CMK (cell line): ENCODE data around the gene SAMD1.

ENCODE experiments used
- DNase-seq: peaks from one replicate; pipeline ENCODE4 v3.0.0-alpha.2; 2010; ENCODE audit warnings: low read depth

Gene SAMD1

GRCh38 chr19:14090509-14091080, at the start of gene SAMD1:
Gene SAMD1 (minus strand): TSS chr19:14090751.
- no peak for DNase-seq

GRCh38 chr19:14139944-14140343, 49.4 kb upstream of the SAMD1 start:
- DNase-seq, result no peak

GRCh38 chr19:14138576-14139265, 48.2 kb upstream of the SAMD1 start:
- DNase-seq, result no peak

GRCh38 chr19:14136509-14137281, 46.1 kb upstream of the SAMD1 start, which contains the start of gene ASF1B:
Gene ASF1B (minus strand): TSS chr19:14136589. CDS start chr19:14136456, 133 bp downstream.
- DNase-seq, result peak; percentile 98

GRCh38 chr19:14135985-14136508, 45.5 kb upstream of the SAMD1 start:
- DNase-seq, result no peak

- no peak for DNase-seq
These were observed 44.8 kb upstream of the SAMD1 start for GRCh38 chr19:14135355-14135754.

- DNase-seq, result no peak
These were observed 37.5 kb upstream of the SAMD1 start for GRCh38 chr19:14127929-14128509.

GRCh38 chr19:14127176-14127575, 36.6 kb upstream of the SAMD1 start:
- no peak for DNase-seq

- DNase-seq, result no peak
These were observed 32.4 kb upstream of the SAMD1 start for GRCh38 chr19:14122924-14123323.

- DNase-seq, result no peak
These were observed 29.9 kb upstream of the SAMD1 start for GRCh38 chr19:14120497-14120780.

- DNase-seq, result no peak
These were observed 29.3 kb upstream of the SAMD1 start for GRCh38 chr19:14119644-14120496.

- no peak for DNase-seq
These were observed 28.6 kb upstream of the SAMD1 start for GRCh38 chr19:14119146-14119545.

- no peak for DNase-seq
These were observed 27.9 kb upstream of the SAMD1 start for GRCh38 chr19:14118165-14119051.

- peak; percentile 95 for DNase-seq
These were observed 27.2 kb upstream of the SAMD1 start, which contains the start of gene PRKACA for GRCh38 chr19:14117668-14118164. Gene PRKACA (minus strand): TSS chr19:14117762. CDS start chr19:14117547, 215 bp downstream.

- DNase-seq, result no peak
These were observed 26.5 kb upstream of the SAMD1 start for GRCh38 chr19:14116918-14117578.

- DNase-seq, result no peak
These were observed 26.0 kb upstream of the SAMD1 start for GRCh38 chr19:14116525-14116917.

- DNase-seq, result no peak
These were observed 25.2 kb upstream of the SAMD1 start for GRCh38 chr19:14115756-14116155.

GRCh38 chr19:14114854-14115253, 24.3 kb upstream of the SAMD1 start:
- peak; percentile 74 for DNase-seq

GRCh38 chr19:14114439-14114838, 23.9 kb upstream of the SAMD1 start:
- DNase-seq, result no peak
